ENCODE results near the gene MYZAP. TPM values are rescaled to one million over a fixed set of nuclear protein-coding genes. Genes with fewer than 3 reads are reported as not detected.

The MYZAP gene
- total RNA-seq, 1 experiment from 2014 or later = 0.68 TPM

- TF ChIP-seq IRF1 (CRISPR knock-in tag; IDR thresholded peaks at IDR 0.05) (peak; percentile 70; the same call in 1 of the 2 replicates), NFE2L1 (CRISPR knock-in tag; IDR thresholded peaks at IDR 0.05) (peak; percentile 13; the same call in 1 of the 2 replicates), MXD4 (CRISPR knock-in tag; IDR thresholded peaks at IDR 0.05; ENCODE audit: borderline replicate concordance) (no peak), ZNF423 (CRISPR knock-in tag; IDR thresholded peaks at IDR 0.05) (no peak), IRF2 (CRISPR knock-in tag; IDR thresholded peaks at IDR 0.05; ENCODE audit: borderline replicate concordance, low read depth) (no peak), ZNF532 (CRISPR knock-in tag; IDR thresholded peaks at IDR 0.05; ENCODE audit: borderline replicate concordance) (no peak), ZNF425 (CRISPR knock-in tag; conservative IDR thresholded peaks at IDR 0.05) (no peak), ARID4B (CRISPR knock-in tag; IDR thresholded peaks at IDR 0.05; ENCODE audit: borderline replicate concordance) (0 out of 2 replicates have a peak, but pooled peaks have one; percentile 29), KAT7 (CRISPR knock-in tag; IDR thresholded peaks at IDR 0.05; ENCODE audit: borderline replicate concordance) (peak; percentile 64; the same call in 1 of the 2 replicates), JUN (CRISPR knock-in tag; IDR thresholded peaks at IDR 0.05) (no peak), FOXP4 (CRISPR knock-in tag; IDR thresholded peaks at IDR 0.05) (peak; percentile 36; the same call in 1 of the 2 replicates), ZNF512 (CRISPR knock-in tag; IDR thresholded peaks at IDR 0.05; ENCODE audit: borderline replicate concordance) (0 out of 2 replicates have a peak, but pooled peaks have one; percentile 15), FOXJ3 (CRISPR knock-in tag; IDR thresholded peaks at IDR 0.05; ENCODE audit: borderline replicate concordance) (no peak), TP53 (CRISPR knock-in tag; IDR thresholded peaks at IDR 0.05) (peak; percentile 58; the same call in 1 of the 2 replicates), ZNF219 (CRISPR knock-in tag; IDR thresholded peaks at IDR 0.05; ENCODE audit: borderline replicate concordance) (no peak), FOXK1 (CRISPR knock-in tag; IDR thresholded peaks at IDR 0.05) (peak; percentile 84; the same call in 1 of the 2 replicates), CTCF (IDR thresholded peaks at IDR 0.05) (no peak), HMGA2 (CRISPR knock-in tag; IDR thresholded peaks at IDR 0.05) (no peak), GABPB1 (CRISPR knock-in tag; IDR thresholded peaks at IDR 0.05) (peak; percentile 78), ZNF263 (CRISPR knock-in tag; IDR thresholded peaks at IDR 0.05; ENCODE audit: low read depth) (no peak)
These were observed 114.9 kb downstream of the MYZAP start, which contains the start of gene POLR2M (continued) for GRCh38 chr15:57706405-57707209.
